ENCODE results near the gene FSIP2.
"Not testable (repeated sequence)": the region's sequence is repeated elsewhere in the genome, so short reads cannot be mapped to it uniquely, and the experiment has no call there.

Gene FSIP2

DNA sequence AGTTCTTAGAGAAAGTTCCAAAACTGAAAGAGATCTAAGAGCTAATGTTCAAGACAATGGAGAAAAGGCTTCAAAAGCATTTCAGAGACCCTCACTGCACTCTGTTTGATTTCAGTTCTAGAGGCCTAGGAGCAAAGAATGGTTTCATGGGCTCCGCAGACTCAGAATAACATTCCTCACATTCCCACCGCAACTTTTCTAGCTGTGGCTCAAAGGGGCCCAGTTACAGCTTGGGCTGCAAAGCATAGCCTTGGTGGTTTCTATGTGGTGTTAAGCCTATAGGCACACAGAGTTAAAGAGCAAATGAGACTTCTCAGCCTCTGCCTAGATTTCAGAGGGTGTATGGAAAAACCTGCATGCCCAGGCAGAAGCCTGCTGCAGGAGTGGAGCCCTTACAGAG, 73.0 kb downstream of the FSIP2 start:
- no peak for DNase-seq

DNA sequence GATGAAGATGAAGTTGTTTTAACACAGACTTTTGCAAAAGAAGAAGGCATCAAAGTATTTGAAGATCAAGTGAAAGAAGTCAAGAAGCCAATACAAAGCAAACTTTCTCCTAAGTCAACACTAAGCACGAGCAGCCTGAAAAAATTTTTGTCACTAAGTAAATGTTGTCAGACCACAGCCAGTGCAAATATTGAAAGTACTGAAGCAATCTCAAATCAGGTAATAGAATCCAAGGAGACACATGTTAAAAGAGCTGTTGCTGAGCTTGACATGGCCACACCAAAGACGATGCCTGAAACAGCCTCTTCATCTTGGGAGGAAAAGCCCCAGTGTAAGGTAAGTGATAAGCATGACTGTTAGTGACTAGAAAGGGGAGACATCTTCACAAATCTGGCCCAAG, 75.1 kb downstream of the FSIP2 start:
- DNase-seq = no peak

DNA sequence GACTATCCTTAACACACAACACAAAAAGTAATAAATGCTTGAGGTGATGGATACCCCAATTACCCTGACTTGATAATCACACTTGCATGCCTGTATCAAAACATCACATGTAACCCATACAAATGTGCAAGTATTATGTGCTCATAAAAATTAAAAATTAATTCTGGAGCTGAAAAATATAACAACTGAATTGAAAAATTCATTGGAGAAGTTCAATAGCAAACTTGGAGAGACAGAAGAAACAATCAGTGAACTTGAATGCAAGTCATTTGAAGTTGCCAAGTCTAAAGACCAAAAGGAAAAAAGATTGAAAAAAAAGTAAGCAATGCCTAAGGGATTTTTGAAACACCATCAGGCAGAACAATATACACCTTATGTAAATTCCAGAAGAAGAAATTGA, 79.4 kb downstream of the FSIP2 start:
- no peak for DNase-seq

DNA sequence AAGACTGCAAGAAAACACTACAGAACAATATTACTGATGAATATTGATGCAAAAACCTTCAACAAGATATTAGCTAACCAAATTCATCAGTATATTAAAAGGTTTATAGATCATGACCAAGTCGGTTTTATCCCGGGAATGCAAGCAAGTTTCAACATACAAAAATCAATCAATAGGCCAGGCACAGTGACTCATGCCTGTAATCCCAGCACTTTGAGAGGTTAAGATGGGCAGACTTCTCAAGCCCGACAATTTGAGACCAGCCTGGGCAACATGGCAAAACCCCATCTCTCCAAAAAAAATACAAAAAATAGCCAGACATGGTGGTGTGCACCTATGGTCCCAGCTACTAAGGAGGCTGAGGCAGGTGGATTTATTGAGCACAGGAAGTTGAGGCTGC, 82.9 kb downstream of the FSIP2 start:
- no peak for DNase-seq

DNA sequence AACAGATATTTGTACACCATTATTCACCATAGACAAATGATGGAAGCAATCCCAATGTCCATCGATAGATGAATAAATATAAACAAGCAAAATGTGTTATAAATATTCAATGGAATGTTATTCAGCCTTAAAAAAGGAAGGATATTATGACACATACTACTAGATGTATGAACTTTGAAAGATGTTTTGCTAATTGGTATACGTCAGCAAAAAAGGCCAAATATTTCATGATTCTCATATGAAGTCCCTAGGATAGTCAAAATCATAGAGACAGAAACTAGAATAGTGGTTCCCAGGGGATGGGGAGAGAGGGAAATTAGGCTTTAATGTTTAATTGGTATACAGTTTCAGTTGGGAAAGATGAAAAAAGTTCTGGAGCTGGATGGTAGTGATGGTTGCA, 85.2 kb downstream of the FSIP2 start:
- DNase-seq = no peak

DNA sequence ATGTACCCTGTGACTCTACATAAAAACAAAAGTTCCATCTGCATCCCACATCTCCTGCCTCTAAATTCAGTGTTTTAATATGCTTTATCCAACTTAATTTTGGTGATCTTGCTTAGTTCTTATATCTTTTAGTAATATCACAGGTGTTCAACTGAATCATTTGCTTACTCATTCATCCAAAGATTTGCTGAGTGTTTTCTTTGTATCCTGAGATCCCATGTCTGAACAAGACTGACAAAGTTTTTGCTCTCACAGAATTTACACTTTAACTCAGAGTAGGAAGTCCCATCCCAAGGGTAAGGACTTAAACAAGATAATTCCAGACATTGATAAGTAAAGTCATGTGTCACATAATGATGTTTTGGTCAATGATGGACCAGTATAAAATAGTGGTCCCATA, 87.0 kb downstream of the FSIP2 start:
- DNase-seq = no peak

DNA sequence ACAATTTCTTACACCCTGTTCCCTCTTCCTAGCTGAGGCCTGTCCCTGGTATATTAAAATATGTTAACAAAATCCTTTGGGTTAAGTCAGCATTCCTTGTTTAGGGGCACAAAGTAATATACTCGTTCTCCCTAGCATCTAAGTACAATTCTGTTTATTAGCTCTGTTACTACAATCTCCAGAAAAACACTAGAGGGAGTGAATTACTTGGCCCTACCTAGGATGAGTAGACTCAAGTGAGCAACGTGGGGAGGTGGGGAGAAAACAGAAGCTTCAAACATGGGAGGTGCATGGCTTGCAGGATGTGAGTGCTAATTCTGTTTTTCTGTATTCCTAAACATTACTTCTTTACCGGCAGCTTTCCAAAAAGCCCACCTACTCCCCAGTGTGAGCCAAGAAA, 89.7 kb downstream of the FSIP2 start:
- no peak for DNase-seq

DNA sequence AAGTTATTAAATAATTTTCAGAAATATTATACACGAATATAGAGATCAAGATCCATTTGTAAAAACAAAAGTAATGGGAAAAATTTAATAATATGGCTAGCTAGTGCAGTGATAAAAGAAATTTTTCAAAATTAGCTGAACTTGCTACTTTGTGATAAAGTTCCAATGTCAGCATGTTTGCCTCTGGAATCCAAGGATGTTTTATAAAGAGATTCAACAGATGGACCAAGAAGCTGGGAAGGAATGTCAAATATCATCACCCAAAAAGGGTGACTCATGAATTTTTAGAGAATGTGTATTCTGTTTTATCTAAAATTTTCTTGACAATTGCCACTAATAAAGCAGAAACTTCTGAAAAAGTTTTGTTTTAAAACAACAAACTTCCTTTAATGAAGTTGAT, 95.3 kb downstream of the FSIP2 start:
- no peak for DNase-seq

DNA sequence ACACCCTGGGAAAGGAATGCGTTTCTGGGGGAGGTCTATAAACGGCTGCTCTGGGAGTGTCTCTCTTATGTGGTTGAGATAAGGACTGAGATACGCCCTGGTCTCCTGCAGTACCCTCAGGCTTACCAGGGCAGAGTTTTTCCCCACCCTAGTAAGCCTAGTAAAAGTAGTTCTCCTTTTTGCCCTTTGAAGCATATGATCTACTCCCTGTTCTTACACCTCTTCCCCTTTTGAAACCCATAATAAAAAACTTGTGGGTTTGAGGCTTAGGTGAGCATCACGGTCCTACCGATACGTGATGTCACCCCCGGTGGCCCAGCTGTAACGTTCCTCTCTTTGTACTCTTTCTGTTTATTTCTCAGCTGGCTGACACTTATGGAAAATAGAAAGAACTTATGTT, 97.4 kb downstream of the FSIP2 start:
- DNase-seq = no peak

DNA sequence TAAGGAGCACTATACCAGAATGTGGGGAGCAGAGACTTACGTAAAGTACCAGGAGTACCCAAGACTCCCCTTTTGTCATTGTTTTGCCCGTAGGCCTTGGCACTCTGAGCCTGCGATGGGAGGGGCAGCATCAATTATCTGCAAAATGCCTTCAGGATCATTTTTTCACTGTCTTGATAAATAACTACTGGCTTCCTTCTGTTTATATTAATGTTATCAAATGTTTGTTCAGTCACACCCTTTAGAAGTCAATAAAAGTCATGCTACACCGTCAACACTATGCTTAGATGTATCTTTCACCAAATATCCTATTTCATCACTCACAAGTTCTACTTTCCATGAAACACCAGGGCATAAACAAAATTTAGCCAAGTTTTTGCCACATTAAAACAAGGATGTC, 116.3 kb downstream of the FSIP2 start:
- no peak for DNase-seq

DNA sequence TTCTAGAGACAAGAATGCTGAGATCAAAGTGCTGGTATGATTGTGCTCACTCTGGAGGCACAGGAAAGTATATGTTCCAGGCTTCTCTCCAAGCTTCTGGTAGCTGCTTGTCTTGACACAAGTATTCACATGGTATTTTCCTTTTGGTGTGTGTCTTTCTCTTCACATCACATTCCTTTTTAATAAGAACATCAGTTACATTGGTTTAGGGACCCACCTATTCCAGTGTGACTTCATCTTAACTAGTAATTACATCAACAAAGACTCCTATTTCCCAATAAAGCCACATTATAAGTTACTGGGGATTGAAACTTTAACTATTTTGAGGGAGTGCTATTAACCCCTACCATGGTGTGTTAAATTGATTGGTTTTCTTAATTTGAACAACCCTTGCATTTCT, 119.1 kb downstream of the FSIP2 start:
- no peak for DNase-seq

DNA sequence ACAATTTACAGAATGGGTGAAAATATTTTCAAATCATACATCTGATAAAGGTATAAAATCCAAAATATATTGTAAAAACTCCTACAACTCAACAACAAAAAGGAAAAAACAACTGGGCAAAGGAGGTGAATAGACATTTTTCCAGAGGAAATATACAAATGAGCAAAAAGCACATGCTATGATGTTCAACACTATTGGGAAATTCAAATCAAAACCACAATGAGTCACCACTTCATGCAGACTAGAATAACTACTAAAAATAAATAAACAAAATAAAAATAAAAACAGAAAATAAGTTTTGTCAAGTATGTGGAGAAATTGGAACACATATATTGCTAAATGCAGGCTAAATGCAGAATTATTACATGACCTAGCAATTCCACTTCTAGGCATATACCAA, 120.9 kb downstream of the FSIP2 start:
- no peak for DNase-seq

DNA sequence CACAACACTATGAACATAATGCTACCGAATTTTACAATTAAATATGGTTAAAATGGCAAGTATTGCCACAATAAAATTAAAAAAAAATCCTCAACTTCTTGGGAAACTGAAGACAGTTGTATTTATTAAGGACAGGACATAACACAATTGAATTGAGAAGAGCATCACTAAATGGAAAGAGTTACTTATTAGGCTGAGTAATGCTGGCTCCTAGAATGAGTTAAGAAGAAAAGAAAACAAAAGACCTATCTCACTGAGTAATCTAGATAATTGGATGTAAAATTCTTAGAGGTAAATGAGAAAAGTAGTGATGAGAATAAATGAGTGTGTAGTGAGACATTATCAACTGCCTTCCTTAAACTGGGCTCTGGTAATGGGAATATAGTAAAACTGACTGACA, 121.7 kb downstream of the FSIP2 start:
- DNase-seq = no peak

DNA sequence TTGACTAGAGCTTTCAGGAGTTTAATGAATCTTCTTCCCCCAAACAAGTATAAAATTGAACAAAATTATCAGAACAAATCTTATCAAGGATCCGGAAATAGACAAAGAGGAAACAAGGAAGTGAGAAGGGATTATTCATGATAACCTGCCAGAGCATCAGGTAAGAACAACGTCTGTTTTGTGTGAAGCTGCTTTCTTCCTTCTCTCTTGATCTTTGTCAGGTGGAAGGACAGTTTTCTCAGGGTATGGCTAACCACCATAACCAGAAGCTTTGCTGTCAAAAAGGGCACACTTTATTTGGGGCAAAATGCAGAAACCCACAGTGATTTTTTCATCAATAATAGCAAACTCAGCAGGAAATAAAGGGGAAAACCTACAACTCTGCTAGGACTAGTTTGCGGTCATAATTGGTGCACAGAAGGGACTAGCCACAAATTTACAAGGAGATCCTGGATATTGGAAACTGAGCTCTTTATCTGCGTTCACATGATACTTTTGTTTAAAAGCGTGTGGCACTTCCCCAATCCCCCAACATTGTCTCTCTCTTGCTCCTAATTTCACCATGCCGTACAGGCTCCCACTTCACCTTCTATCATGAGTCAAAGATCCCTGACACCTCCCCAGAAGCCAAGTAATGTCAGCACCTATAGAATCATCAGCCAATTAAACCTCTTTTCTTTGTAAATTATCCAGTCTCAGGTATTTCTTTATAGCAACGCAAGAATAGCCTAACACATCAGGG, 124.2 kb downstream of the FSIP2 start:
- no peak for DNase-seq

DNA sequence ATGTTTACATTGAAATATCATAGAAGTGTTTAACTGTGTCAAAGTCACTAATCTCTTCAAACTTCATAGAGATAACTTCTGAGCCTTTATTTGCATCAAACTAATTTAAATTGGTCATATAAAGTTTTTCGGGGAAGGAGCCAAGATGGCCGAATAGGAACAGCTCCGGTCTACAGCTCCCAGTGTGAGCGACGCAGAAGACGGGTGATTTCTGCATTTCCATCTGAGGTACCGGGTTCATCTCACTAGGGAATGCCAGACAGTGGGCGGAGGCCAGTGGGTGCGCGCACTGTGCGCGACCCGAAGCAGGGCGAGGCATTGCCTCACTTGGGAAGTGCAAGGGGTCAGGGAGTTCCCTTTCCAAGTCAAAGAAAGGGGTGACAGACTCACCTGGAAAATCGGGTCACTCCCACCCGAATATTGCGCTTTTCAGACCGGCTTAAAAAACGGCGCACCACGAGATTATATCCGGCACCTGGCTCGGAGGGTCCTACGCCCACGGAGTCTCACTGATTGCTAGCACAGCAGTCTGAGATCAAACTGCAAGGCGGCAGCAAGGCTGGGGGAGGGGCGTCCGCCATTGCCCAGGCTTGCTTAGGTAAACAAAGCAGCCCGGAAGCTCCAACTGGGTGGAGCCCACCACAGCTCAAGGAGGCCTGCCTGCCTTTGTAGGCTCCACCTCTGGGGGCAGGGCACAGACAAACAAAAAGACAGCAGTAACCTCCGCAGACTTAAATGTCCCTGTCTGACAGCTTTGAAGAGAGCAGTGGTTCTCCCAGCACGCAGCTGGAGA, 126.1 kb downstream of the FSIP2 start:
- not testable (repeated sequence) for DNase-seq

DNA sequence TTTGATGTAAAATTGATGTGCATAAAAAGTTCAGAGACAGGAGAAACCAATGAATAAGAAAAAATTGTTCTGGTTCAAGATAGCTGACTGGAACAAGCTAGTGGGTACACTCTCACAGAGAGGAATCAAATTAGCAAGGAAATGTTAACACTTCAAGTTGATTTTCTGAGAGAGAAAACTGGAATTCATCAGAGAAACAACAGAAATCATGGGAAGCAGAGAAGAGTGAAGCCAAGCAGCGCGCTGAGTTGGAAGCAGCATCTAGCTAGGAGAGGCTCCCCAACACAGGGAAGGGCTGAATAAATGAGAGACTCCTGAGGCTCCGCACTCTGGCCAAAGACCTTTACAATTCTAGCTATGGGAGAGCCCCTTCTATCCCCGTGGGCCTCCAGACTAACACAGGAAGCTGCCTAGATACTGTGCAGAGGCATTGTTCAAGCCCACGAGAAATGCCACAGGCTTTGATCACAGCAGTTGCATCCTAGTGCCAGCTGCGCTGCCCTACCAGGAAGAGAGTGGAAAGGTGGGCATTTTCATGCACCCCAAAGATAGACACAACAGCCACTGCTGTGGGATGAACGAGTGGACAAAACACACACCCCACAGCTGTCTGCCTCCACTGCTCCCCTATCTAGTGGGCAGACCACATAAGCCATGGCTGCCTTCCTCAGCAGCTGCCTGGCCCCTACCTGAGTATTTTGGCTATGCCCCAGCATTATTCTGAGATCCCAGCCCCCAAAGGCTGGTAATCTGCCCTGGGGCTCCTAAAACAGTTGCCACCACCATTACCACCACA, 136.7 kb downstream of the FSIP2 start:
- DNase-seq = no peak

DNA sequence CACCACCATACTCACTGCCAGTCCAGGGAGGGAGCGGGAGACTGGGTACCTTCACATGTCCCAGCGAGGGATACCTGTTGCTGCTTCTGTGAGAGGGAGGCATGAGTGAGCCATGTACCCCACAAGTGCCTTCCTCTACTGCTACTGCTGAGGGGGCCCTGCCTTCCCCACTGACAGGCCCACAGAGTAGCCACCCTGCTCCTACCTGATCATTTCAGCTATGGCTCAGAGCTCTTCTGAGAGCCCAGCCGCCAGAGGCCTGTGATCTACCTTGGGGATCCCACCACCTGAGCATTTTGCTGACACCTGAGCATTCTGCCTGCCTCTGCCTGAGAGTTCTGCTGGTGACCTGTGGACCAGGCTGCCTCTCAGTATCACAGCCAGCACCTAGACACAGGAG, 137.6 kb downstream of the FSIP2 start:
- no peak for DNase-seq

DNA sequence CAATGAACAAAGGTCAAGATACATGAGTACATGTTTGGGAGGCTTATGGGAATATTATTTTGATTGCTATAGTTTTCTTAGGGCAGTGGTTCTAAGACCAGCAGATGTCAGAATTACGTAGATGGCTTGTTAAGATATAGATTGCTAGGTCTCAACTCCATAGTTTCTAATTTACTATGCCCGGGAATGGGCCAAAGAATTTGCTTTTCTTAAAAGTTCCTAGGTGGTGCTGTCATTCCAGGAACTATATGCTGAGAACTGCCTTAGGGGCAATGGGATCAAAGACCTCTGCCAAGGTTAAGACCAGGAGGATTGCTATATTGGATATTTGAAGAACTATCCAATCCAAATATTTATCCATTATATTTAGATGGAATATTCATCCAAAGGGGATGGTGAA, 141.8 kb downstream of the FSIP2 start:
- no peak for DNase-seq

Measured in NK-92 treated with Interleukin-12 subunit alpha and Interleukin-12 subunit beta, amount 100 ng/mL, for 24 hours (cell line).